Colon (tissue), 2 donors: Measurements from ENCODE around the gene NPC1L1.
"Not testable (repeated sequence)": the region's sequence is repeated elsewhere in the genome, so short reads cannot be mapped to it uniquely, and the experiment has no call there.

Experiments
- FAIRE-seq: peaks from 2 replicates; lab custom pipeline; 2012; peaks lifted over from hg19 to GRCh38; lab: Jason Lieb, UNC
- donor health status: control.
- donor health status: control.

NPC1L1 gene

GRCh38 chr7:44565795-44566559 is 24.8 kb upstream of the NPC1L1 start:
- no peak for FAIRE-seq

- FAIRE-seq: no peak
Observed at GRCh38 chr7:44565097-44565794, 24.1 kb upstream of the NPC1L1 start.

- no peak for FAIRE-seq
Observed at GRCh38 chr7:44564606-44565005, 23.5 kb upstream of the NPC1L1 start.

- no peak for FAIRE-seq
Observed at GRCh38 chr7:44563171-44563679, 22.1 kb upstream of the NPC1L1 start.

GRCh38 chr7:44562622-44562962 is 21.5 kb upstream of the NPC1L1 start:
- FAIRE-seq: not testable (repeated sequence)

GRCh38 chr7:44561962-44562621 is 21.0 kb upstream of the NPC1L1 start:
- FAIRE-seq: no peak

- FAIRE-seq: no peak
Observed at GRCh38 chr7:44561481-44561880, 20.4 kb upstream of the NPC1L1 start.

GRCh38 chr7:44559485-44559884 is 18.4 kb upstream of the NPC1L1 start:
- FAIRE-seq: no peak

GRCh38 chr7:44557485-44557884 is 16.4 kb upstream of the NPC1L1 start:
- FAIRE-seq: no peak

- no peak for FAIRE-seq
Observed at GRCh38 chr7:44555350-44555749, 14.2 kb upstream of the NPC1L1 start.

GRCh38 chr7:44552473-44553005 is 11.4 kb upstream of the NPC1L1 start:
- FAIRE-seq: not testable (repeated sequence)

GRCh38 chr7:44549457-44549856 is 8.3 kb upstream of the NPC1L1 start:
- no peak for FAIRE-seq

- no peak for FAIRE-seq
Observed at GRCh38 chr7:44548893-44549292, 7.8 kb upstream of the NPC1L1 start.

- FAIRE-seq: no peak
Observed at GRCh38 chr7:44547536-44548231, 6.6 kb upstream of the NPC1L1 start.

GRCh38 chr7:44541876-44542610 is 913 bp upstream of the NPC1L1 start:
- no peak for FAIRE-seq

GRCh38 chr7:44540592-44541027 is 520 bp downstream of the NPC1L1 start:
- FAIRE-seq: no peak

GRCh38 chr7:44539669-44540506 is 1.2 kb downstream of the NPC1L1 start:
- FAIRE-seq: no peak

GRCh38 chr7:44538798-44539668 is 2.1 kb downstream of the NPC1L1 start:
- no peak for FAIRE-seq

GRCh38 chr7:44538093-44538797 is 2.9 kb downstream of the NPC1L1 start:
- FAIRE-seq: no peak
